Measurements from ENCODE around the gene MYOM3.

DNA sequence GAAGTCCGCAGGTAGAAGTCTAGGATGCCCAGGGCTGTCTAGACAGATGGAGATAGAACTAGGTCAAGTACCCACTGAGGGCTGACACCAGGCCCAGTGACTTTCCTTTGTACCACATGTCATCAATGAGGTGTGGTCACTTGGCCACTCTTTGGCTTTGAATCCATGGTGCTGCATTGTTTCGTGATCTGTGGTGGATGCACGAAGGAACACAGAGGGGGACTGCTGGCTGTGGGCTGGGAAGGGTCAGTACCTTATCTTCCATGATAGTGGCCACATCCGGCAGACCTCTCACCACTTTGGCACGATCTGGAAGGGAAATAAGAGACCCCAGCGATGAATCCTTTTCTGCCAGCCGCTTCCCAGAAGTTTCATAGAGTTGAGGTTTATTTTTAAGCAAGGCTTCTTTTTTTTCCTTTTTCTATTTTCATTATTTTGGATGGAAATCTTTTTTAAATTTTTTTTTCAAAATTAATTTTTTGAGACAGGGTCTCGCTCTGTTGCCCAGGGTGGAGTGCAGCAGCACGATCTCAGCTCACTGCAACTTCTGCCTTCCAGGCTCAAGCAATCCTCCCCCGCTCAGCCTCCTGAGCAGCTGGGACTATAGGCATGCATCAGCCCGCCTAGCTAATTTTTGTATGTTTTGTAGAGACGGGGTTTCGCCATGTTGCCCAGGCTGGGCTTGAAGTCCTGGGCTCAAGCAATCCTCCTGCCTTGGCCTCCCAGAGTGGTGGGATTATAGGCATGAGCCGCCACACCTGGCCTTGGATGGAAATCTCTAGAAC lies 53.1 kb downstream of the MYOM3 start:
- TF ChIP-seq, protein P1, sequence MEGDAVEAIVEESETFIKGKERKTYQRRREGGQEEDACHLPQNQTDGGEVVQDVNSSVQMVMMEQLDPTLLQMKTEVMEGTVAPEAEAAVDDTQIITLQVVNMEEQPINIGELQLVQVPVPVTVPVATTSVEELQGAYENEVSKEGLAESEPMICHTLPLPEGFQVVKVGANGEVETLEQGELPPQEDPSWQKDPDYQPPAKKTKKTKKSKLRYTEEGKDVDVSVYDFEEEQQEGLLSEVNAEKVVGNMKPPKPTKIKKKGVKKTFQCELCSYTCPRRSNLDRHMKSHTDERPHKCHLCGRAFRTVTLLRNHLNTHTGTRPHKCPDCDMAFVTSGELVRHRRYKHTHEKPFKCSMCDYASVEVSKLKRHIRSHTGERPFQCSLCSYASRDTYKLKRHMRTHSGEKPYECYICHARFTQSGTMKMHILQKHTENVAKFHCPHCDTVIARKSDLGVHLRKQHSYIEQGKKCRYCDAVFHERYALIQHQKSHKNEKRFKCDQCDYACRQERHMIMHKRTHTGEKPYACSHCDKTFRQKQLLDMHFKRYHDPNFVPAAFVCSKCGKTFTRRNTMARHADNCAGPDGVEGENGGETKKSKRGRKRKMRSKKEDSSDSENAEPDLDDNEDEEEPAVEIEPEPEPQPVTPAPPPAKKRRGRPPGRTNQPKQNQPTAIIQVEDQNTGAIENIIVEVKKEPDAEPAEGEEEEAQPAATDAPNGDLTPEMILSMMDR (optimal IDR thresholded peaks at IDR 0.05 in 1 of 3, IDR thresholded peaks at IDR 0.05 in 1 of 3, conservative IDR thresholded peaks at IDR 0.05 in 1 of 3; ENCODE audit: extremely low read depth in 1 of 3, insufficient read depth in 2 of 3, low read length in 3 of 3): no peak
- TF ChIP-seq EZH2 (IDR thresholded peaks at IDR 0.05; ENCODE audit: low read length): no peak
